DMS53 (cell line): Measurements from ENCODE around the gene CANT1.
"Not testable (repeated sequence)": the region's sequence is repeated elsewhere in the genome, so short reads cannot be mapped to it uniquely, and the experiment has no call there.

Source experiments
- DNase-seq: peaks from one replicate; lab custom pipeline; 2025; lab: John Stamatoyannopoulos, UW

CANT1 gene

GRCh38 chr17:78977681-78977943, 32.0 kb downstream of the CANT1 start:
- DNase-seq: no peak

- no peak for DNase-seq
Measured at GRCh38 chr17:78976907-78977680, 32.5 kb downstream of the CANT1 start.

- peak; percentile 67 for DNase-seq
Measured at GRCh38 chr17:78974635-78975591, 34.7 kb downstream of the CANT1 start.

DNA sequence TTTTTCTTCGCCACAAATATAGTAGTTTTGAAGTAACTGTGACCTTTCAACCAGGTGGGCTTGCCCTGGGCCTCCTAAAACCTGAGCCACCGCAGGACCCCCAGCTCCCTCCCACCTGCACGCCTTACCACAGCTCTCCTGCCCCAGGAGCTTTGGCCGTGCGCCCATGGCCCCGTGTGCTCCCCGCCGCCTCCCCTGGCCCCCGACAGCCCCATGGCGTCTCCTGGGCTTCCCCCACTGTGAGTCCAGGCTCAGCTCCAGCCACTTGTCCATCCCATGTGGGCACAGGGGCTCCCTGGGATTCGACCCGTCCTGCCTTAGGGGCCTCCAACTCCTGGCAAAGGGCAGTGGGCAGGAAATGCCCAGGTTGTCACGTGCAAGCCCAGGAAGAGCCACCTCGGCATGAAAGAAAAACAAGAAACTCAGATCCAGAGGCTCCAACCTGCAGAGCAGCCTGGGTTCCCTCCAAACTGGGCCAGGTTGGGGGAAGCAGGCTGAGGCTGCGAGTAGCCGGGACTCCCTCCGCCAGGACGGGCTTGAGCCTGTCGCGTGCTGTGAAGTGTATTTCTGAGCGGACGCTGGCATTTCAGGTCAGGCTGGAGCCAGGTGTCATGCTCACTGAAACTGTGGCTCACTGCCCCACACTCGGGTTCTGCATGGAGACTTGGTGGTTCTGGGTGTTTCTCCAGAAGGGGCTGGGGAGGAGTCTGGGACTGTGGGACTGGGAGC, 35.6 kb downstream of the CANT1 start:
- no peak for DNase-seq

DNA sequence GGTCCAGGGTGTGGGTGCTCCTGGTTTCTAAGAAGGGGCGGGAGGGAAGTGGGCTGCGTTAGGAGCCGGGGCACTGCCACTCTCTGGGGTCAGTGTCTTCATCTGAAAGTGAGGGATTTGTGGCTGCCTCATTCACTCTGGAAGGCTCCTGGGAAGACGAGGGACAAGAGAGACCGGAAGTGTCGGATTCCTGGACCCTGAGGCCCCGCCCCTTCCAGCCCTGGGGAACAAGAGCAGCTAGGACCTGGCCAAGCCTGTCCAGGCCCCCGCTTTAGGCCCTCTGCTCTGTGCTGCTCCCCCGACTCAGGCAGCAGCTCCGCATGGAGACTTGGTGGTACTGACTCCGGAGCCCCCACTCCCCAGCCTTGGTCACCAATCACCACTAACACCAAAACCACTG, 36.4 kb downstream of the CANT1 start:
- no peak for DNase-seq

DNA sequence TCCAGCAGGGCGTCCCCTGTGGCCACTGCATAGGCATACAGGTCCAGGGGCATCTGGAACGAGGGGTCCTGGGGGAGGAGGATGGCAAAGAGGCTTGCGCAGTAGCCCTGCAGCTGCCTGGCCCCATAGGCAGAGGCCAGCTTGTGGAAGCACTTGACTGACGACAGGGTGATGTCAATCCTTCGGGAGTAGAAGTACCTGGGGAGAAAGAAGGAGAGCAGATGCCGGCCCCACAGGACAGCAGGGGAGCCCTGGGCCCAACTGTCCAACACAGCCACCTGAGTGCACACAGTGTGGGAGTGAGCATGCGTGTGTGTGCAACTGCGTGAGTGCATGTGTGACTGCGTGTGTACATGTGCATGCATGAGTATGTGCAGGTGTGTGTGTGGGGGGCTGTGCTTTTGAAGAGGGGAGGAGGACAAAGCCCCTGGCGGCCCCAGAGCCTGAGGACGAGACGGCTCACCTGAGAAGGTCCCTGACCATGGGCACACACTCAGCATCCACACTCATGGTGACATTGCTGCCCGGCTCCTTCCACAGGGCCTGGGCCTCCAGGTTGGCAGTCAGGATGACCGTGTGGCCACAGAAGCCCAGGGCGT, 37.0 kb downstream of the CANT1 start:
- DNase-seq: peak; percentile 31

GRCh38 chr17:78971756-78972506, 37.6 kb downstream of the CANT1 start:
- no peak for DNase-seq

GRCh38 chr17:78970834-78971755, 38.5 kb downstream of the CANT1 start:
- peak; percentile 82 for DNase-seq

DNA sequence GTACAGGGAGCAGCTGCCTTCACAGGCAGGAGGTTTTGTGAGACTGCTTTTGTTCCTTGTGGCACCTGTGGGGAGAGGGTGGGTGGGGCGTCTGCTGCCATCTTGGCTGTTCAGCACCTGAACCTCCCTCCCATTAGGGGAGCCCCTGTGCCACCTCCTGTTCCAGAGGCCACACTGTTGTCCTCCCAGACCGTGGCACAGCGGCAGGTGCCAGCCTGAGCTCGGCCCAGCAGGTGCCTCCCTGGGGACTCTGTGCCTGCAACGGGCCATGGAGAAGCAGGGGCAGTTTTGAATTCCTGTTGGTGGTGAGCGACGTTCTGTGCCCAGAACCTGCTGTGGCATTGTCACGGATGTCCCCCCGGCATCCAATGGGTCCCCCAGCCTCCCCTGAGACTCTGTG, 39.7 kb downstream of the CANT1 start:
- DNase-seq: no peak

DNA sequence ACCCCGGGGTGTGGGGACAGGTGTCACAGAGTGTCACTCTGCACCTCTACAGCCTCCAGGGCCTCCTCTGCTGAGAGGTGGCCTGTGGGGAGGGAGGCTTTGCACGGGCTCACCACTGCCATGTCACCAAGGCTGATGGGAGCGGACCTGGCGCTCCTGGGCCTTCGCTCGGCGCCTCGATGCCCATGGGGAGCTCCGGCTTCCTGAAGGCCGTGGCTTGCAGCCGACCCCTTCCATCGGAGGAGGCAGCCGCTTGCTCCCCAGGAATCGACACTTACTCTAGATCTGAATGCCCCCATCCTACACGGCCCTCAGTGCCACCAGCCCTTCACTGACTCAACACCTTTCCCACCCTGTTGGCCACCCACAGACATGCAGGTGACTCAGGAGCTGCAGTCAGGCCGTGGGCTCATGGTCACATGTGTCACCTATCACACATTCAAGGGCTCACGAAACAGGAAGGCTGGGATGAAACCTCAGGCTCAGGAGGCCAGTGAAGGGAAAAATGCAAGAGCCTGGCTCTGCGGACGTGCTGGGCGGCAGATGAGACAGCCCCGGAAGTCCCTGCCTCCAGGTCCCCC, 41.7 kb downstream of the CANT1 start:
- DNase-seq: no peak

GRCh38 chr17:78966910-78967600, 42.5 kb downstream of the CANT1 start:
- no peak for DNase-seq

DNA sequence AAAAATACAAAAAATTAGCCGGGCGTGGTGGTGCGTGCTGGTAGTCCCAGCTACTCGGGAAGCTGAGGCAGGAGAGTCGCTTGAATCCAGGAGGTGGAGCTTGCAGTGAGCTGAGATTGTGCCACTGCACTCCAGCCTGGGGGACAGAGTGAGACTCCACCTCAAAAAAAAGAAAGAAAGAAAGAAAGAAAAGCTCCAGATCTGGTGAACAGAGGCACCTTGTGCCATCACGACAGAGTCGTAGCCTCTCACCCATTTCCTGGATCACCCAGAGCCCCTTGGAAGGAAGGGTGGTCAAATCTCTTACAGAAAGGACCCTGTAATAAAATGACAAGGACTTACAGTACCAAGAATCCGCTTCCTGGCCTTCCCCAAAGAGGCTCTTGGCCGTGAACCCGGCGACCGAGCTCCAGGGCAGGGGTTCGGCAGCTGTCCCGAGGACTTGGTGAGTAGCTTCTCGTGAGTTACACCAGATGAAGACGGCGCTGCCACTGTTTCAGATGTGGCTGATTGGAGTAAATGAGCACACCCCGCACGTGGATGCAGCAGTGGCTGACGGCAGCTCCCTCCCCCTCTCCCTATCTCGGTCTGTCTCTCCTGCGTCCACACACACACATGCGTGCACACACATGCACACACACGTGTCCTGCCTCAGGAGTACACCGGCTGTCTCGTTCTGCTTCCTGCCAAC, 43.3 kb downstream of the CANT1 start:
- no peak for DNase-seq

- no peak for DNase-seq
Measured at GRCh38 chr17:78965491-78965924, 44.1 kb downstream of the CANT1 start.

- no peak for DNase-seq
Measured at GRCh38 chr17:78963378-78963777, 46.2 kb downstream of the CANT1 start.

DNA sequence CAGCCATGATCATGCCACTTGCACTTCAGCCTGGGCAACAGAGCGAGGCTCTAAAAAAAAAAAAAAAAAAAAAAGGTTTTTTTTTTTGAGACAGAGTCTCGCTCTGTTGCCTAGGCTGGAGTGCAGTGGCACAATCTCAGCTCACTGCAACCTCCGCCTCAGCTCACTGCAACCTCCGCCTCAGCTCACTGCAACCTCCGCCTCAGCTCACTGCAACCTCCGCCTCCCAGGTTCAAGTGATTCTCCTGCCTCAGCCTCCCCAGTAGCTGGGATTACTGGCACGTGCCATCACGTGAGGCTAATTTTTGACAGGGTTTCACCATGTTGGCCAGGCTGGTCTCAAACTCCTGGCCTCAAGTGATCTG, 46.6 kb downstream of the CANT1 start:
- not testable (repeated sequence) for DNase-seq

DNA sequence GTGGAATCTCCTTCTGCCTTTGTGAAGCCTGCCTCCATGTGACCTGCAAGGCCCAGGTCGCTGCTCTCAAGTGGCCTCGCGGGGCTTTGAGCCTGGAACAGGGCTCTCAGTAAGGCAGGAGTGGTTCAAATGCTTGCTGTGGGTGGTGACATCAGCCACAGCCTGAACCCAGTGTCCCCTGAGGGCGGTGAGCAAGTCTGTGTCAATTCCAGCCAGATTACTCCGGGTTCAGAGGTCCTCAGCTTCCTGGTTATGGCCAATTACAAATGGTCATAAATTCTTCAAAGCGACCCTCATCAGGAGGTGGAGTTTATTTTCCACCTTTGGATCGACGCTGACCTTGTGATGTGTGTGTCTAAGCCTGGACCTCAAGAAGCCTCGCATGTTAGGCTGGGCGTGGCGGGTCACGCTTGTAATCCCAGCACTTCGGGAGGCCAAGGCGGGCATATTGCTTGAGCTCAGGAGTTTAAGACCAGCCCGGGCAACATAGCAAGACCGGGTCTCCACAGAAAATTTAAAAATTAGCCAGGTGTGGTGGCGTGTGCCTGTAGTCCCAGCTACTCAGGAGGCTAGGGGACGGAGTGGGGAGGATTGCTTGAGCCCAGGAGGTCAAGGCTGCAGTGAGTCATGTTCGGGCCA, 47.1 kb downstream of the CANT1 start:
- DNase-seq: peak; percentile 41

GRCh38 chr17:78961571-78961970, 48.0 kb downstream of the CANT1 start:
- no peak for DNase-seq

DNA sequence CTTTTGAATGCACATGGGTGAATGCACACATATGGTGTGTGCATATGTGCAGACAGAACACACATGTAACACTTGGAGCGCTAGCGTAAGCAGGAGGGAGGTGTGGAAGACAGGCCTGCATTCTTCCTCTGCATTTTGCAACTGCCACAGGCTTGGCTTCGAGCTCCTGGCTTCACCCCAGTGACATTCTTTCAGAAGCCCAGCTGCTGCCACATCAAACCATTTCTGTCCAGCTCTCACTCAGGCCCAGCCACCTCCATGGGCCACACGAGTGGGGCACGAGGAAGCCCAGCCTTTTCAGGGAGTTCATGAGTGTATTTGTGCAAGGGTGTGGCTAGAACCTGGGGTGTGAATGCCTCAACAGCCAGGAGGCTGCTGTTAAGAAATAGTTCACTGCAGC, 48.6 kb downstream of the CANT1 start:
- DNase-seq: no peak
